Stomach (tissue), 9 donors: ENCODE data around the gene BTBD17. TPM values are rescaled to one million over a fixed set of nuclear protein-coding genes. Genes with fewer than 3 reads are reported as not detected.

Experiments
- DNase-seq, 2 donors: peaks; one replicate each; pipeline versions ENCODE4 v3.0.0 to v3.0.0-alpha.2; 2013 to 2019
- H3K27ac ChIP-seq, 5 donors: fragments of 200-600 bp in 4 of 5; sonication (generic) in 4 of 5; one replicate each; pipeline ENCODE4 v1.5.1; 2013 to 2019; ENCODE audit warnings: mild to moderate bottlenecking in 1 of 5, moderate library complexity in 1 of 5
- H3K27me3 ChIP-seq, 3 donors: fragments of 200-600 bp; sonication (generic); one replicate each; pipeline ENCODE4 v1.5.1; 2017 to 2019; ENCODE audit warnings: mixed run types in 1 of 3
- H3K36me3 ChIP-seq, 4 donors: fragments of 200-600 bp; sonication (generic); 1 replicate in 3 of 4; 2 replicates in 1 of 4; pipeline ENCODE4 v1.5.1; 2016 to 2019
- H3K4me1 ChIP-seq, 4 donors: fragments of 200-600 bp; sonication (generic); one replicate each; pipeline ENCODE4 v1.5.1; 2016 to 2019
- H3K4me3 ChIP-seq, 4 donors: fragments of 200-600 bp; sonication (generic) in 3 of 4; one replicate each; pipeline ENCODE4 v1.5.1; 2016 to 2019; ENCODE audit warnings: mild to moderate bottlenecking in 1 of 4
- H3K9me3 ChIP-seq, 4 donors: fragments of 200-600 bp; sonication (generic); one replicate each; pipeline ENCODE4 v1.5.1; 2016 to 2019
- CTCF ChIP-seq, 7 experiments: fragments of 450-650 bp in 4 of 7; fragments of 200-600 bp in 3 of 7; sonication (generic) in 3 of 7; IDR thresholded peaks; one replicate each; pipeline ENCODE4 v1.5.1; 2016 to 2019; ENCODE audit warnings: antibody characterized with exemption in 7 of 7, control low read depth in 2 of 7, mild to moderate bottlenecking in 1 of 7
- EP300 ChIP-seq: sonication (generic); formaldehyde crosslinking; IDR thresholded peaks from one replicate; pipeline ENCODE4 v1.6.1; 2017; ENCODE audit warnings: antibody characterized with exemption
- POLR2A ChIP-seq, 4 donors: fragments of 450-650 bp; IDR thresholded peaks; one replicate each; pipeline ENCODE4 v1.6.1; 2016; ENCODE audit warnings: antibody characterized with exemption in 4 of 4, control low read depth in 2 of 4, mild to moderate bottlenecking in 1 of 4, moderate library complexity in 1 of 4
- POLR2AphosphoS5 ChIP-seq, 3 donors: sonication (generic); formaldehyde crosslinking; IDR thresholded peaks; one replicate each; pipeline ENCODE4 v1.6.1; 2016; ENCODE audit warnings: antibody characterized with exemption in 3 of 3
- WGBS, 5 donors: extraction: QIAGEN DNeasy Blood & Tissue Kit in 3 of 5; methylation state at CpG; one replicate each; pipeline versions ENCODE4 v1.1.5 to v1.1.7; 2013 to 2018; 5-methylcytosine and 5-hydroxymethylcytosine counted together
- intact Hi-C: fragments of 100-400 bp; cut with DNase I; formaldehyde crosslinking; loops from one replicate; pipeline ENCODE4 v1.15.1; 2023; ENCODE audit warnings: low total_unique reads
- polyA plus RNA-seq, 3 donors: library from polyadenylated mRNA; stranded (reverse); fragments of 200-250 nt; gene quantifications; one replicate each; pipeline ENCODE4 v1.2.3, GENCODE V29; 2013
- total RNA-seq, 5 donors: library from RNA; depleted of rRNA; stranded (reverse); fragments of >200 nt; gene quantifications; one replicate each; pipeline versions ENCODE4 v1.1.0 to v1.2.3, GENCODE V29; 2014 to 2016
- donor health status: healthy with polysubstance abuse.
- donor health status: Bipolar disorder and iron deficiency.
- donor health status: healthy.

The BTBD17 gene
- total and polyA plus RNA-seq, 8 donors = not detected

- Histone ChIP-seq H3K27ac (no peak overlapping the region), H3K4me3 (no peak overlapping the region), H3K27me3 (peaks cover 0 to 10% (median 0%) of the 10 kb centered on the region in 3 donors), H3K9me3 (no peaks in the 10 kb centered on the region), H3K4me1 (peaks cover 5 to 16% (median 11%) of the 10 kb centered on the region in 4 donors), H3K36me3 (no peaks in the 10 kb centered on the region)
- WGBS, 5 donors = 83 to 91% (median 90%) methylated on average over 7 of the region's 7 CpGs
- intact Hi-C loops = no loop called here
- DNase-seq = no peak
- TF ChIP-seq EP300 = no peak
- no peak for TF ChIP-seq POLR2AphosphoS5 (IDR thresholded peaks at IDR 0.05)
- TF ChIP-seq POLR2A (IDR thresholded peaks at IDR 0.05) = no peak
- TF ChIP-seq CTCF (IDR thresholded peaks at IDR 0.05) = no peak
Measured at GRCh38 chr17:74402048-74402447, 40.4 kb upstream of the BTBD17 start.

- no peak for DNase-seq
- Histone ChIP-seq H3K9me3 (no peaks in the 10 kb centered on the region), H3K4me3 (no peak overlapping the region), H3K27me3 (no peaks in the 10 kb centered on the region), H3K36me3 (no peaks in the 10 kb centered on the region), H3K27ac (no peak overlapping the region), H3K4me1 (peaks cover 0 to 16% (median 6%) of the 10 kb centered on the region in 4 donors)
- TF ChIP-seq EP300 (no peak), POLR2A (IDR thresholded peaks at IDR 0.05) (no peak), CTCF (IDR thresholded peaks at IDR 0.05) (no peak), POLR2AphosphoS5 (IDR thresholded peaks at IDR 0.05) (no peak)
- intact Hi-C loops = no loop called here
- WGBS, 5 donors = 78 to 93% (median 91%) methylated on average over 4 of the region's 4 CpGs
Measured at GRCh38 chr17:74396567-74396966, 34.9 kb upstream of the BTBD17 start.

GRCh38 chr17:74394977-74395376 is 33.3 kb upstream of the BTBD17 start:
- peak overlapping the region; percentile 39 to 68 (median 67) for H3K27ac ChIP-seq
- 31 to 68% (median 53%) methylated on average over 7 of the region's 7 CpGs for WGBS, 5 donors
- no peaks in the 10 kb centered on the region for H3K36me3 ChIP-seq
- TF ChIP-seq POLR2AphosphoS5 (IDR thresholded peaks at IDR 0.05) (peak in 2 of 3 donors; percentile 55 to 76), POLR2A (IDR thresholded peaks at IDR 0.05) (no peak)
- H3K27me3 ChIP-seq = no peaks in the 10 kb centered on the region
- no peak overlapping the region for H3K4me3 ChIP-seq
- peaks cover 0 to 17% (median 8%) of the 10 kb centered on the region in 4 donors for H3K4me1 ChIP-seq
- intact Hi-C loops = no loop called here
- H3K9me3 ChIP-seq = no peaks in the 10 kb centered on the region
- DNase-seq = peak; percentile 68 to 72

GRCh38 chr17:74394275-74394950 is 32.7 kb upstream of the BTBD17 start:
- TF ChIP-seq POLR2AphosphoS5 (IDR thresholded peaks at IDR 0.05) = no peak
- no peak for TF ChIP-seq CTCF (IDR thresholded peaks at IDR 0.05)
- TF ChIP-seq POLR2A (IDR thresholded peaks at IDR 0.05) = no peak
- TF ChIP-seq EP300 = no peak
- H3K9me3 ChIP-seq = no peaks in the 10 kb centered on the region
- intact Hi-C loops = no loop called here
- no peaks in the 10 kb centered on the region for H3K36me3 ChIP-seq
- H3K27me3 ChIP-seq = no peaks in the 10 kb centered on the region
- H3K27ac ChIP-seq = peak overlapping the region; percentile 39 to 68 (median 67)
- H3K4me3 ChIP-seq = no peak overlapping the region
- H3K4me1 ChIP-seq = peaks cover 0 to 20% (median 11%) of the 10 kb centered on the region in 4 donors
- WGBS, 5 donors = 86 to 91% (median 89%) methylated on average over 11 to 12 of the region's 12 CpGs
- no peak for DNase-seq

GRCh38 chr17:74393346-74393942 is 31.8 kb upstream of the BTBD17 start:
- TF ChIP-seq CTCF (IDR thresholded peaks at IDR 0.05) = no peak
- no peak for TF ChIP-seq EP300
- no peak for TF ChIP-seq POLR2AphosphoS5 (IDR thresholded peaks at IDR 0.05)
- no peak for TF ChIP-seq POLR2A (IDR thresholded peaks at IDR 0.05)
- intact Hi-C loops = no loop called here
- Histone ChIP-seq H3K4me3 (no peak overlapping the region), H3K36me3 (no peaks in the 10 kb centered on the region), H3K27me3 (no peaks in the 10 kb centered on the region), H3K4me1 (peaks cover 0 to 28% (median 17%) of the 10 kb centered on the region in 4 donors), H3K27ac (no peak overlapping the region), H3K9me3 (no peaks in the 10 kb centered on the region)
- 76 to 87% (median 84%) methylated on average over 6 of the region's 6 CpGs for WGBS, 5 donors
- DNase-seq = no peak
